NCI-H2081 treated with DMSO at 0.1 percent for 48 hours (cell line): ENCODE data around the gene TRAK2.
"Not testable (repeated sequence)": the region's sequence is repeated elsewhere in the genome, so short reads cannot be mapped to it uniquely, and the experiment has no call there.

Experiments
- DNase-seq: peaks from one replicate; lab custom pipeline; 2025; lab: John Stamatoyannopoulos, UW

The TRAK2 gene

DNA sequence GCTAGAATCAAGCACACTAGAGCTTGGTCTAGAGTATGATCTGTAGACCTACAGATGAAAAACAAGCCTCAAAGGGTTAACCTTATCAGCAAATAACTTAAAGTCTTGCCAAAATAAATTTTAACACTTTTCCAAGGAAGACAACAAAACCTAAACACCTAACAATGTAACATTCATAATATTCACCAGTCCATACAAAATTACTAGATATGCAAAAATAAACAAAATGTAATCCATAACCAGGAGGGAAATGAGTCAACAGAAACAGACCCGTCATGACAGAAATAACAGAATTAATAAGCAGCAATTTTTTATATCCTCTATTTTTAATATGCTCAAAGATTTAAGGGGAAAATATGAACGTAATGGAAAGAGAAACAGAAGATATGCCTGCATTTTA is 36.1 kb downstream of the TRAK2 start:
- DNase-seq, result no peak

DNA sequence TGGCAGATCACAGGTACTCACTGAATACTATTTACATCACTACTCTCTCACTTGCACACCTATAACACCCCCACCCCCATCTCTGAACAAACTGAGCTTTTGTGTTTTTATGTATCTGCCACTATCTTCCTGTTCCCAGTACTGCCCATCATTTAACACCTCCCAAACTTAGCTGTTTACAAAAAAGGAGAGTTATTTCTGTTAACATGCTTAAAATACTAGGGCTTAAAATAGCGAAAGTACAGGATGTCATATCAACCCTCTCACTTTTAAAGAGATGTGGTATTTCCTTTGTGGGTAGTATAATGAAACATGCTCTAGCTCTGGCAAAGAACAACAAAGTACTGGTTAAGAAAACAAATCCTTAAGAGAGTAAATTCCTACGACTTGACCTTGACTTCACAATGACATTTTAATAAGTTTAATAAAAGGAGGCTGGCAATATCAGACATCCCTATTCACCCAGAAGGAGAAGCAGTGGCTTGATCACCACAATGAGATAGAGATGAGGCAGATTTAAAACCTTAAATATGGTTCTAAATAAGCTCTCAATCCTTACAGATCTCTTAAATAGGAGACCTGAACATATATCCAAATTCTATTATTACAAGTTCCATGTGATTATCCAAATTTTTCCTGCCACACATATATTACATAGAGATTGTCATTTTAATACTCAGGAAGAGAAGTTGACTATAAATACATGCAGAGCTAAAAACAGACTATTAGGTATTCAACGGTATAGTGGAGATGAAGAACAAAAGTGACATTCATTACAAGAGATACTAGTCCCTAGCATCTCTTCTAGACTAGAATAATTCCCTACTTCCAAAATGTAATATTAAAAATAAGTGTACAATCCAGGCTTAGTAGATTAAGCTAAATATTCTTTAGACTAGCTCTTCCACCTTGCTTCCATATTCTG is 36.9 kb downstream of the TRAK2 start:
- DNase-seq, result no peak

DNA sequence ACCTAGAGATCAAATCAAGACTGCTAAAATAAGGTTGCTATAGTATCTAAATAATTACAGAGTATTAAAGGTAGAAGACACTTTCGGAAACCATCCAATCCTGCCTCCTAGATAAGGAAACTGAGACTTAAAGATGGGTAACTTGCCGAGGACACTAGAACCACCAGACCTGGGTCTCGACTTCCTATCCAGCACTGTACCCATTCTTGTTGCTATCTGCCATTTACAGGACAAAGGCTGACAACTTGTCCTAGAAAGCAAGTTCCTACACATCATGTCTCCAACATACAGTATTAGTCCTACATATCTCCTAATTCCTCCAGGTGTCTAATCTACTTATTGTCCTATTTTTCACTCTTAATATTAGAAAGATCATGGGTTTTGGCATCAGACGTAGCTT is 37.7 kb downstream of the TRAK2 start:
- DNase-seq, result no peak

DNA sequence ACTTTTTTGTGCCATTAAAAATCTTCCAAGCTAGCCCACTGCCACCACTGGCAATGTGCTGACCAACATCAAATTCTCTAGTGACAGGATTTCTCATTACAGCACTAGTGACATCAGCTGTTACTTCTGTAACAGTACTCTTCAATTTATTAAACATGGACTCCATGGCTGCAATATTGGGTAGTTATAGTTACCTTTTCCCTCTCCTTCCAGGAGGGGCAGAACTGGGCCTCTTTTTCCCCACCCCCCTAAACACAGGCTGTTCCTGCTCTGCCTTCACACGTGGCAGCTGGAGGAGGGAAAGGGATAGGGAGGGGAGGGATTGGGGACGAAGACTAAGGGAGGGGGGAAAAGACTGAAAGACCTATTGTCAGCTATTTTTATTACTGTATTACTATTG is 38.1 kb downstream of the TRAK2 start:
- DNase-seq, result no peak

DNA sequence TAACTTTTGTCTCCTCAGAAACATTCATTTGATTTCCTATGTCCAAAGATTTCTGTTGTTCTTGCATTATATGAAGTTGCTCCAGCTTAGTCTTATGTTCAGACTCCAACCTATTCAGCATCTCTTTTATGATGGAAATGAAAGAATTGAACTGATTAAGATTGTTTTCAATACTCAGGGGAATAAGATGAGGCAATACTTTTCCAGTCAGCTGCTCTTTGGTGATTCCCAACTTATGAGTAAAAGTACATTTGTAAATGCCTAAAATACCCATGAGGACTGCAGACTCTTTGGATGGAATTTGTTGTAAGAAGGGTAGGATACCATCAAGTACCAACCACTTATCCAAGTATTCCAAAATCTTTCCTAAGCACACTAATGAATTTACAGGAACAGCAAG is 39.8 kb downstream of the TRAK2 start:
- no peak for DNase-seq

DNA sequence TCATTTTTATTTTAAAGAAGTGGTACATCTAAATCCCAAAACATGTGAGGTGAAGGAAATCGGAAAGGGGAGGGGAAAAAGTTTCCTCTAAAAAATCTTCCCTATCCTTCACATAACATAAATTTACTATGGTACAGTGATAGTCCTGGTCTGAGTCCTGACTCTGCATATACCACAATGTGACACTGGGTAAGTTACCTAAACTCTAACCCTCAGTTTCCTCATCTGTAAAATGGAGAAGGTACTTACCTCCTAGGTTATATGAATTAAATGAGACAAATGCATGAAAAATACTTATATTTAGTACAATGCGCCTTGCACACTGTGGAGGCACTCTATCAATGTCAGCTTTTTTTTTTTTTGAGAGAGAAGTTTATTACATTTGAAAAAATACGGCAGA is 42.3 kb downstream of the TRAK2 start:
- DNase-seq, result no peak

DNA sequence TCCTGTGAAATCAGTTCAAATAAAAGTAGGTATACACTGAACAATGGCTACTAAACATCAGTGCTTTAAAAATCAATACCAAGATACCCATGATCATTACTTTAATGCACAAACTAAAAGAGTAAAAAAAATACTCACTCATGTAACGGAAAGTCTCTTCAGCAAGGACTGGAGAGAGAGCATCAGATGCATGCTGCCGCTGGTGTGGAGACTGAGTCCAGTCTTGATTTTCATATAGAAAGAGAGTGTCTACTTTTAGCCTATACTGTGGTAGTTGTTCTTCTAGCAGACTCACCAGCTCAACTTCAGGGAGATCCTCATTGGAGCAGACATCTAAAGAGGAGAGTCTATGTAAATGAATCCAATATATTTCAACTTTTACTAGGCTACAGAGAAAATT is 44.0 kb downstream of the TRAK2 start:
- DNase-seq, result no peak

DNA sequence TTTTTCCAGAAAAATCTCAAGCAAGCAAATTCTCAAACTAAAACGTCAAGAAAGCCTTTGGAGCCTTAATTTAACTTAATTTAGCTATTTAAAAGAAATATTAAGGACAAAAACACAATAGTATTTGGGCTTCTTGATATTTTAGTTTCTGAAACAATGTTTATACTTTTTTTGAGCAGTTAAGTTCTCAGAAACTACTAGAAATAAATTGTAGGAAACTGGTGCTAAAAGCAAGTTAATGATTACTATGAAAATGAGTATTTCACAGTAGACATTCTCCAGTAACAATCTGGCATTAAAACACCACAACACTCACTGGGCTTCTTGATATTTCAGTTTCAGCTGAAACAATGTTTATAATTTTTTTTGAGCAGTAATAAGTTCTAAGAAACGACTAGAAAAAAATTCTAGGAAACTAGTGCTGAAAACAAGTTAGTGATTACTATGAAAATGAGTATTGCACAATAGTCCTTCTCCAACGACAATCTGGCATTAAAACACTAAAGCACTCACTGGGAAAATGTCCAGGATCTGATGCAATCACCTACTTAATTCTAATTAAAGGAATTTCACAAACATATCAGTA is 45.1 kb downstream of the TRAK2 start:
- DNase-seq, result no peak

DNA sequence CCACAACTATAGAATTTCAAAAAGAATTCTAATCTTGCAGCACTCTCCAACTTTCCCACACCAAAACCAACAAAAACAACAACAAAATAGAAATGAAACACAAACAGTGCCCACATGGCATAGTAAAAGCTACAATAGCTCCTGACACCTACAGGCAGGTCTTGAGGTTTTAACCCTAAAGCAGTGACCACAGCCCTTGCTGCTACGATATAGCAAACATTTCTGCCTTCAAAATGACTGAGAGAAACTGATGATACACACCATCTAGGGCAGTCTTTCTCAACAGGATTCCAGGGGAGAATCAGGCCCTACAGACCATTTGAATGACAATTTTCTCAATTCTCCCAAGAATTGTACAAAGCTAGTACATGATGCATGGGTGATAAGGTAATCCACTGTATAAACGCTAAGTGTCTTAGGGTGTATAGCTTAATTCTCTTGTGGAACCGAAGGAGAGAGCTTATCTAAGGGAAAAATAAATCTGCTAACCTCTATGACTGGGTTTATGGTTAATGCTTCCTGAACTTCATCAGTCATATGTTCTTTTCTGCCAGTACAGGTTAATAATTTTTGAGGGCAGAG is 46.5 kb downstream of the TRAK2 start:
- DNase-seq, result no peak

DNA sequence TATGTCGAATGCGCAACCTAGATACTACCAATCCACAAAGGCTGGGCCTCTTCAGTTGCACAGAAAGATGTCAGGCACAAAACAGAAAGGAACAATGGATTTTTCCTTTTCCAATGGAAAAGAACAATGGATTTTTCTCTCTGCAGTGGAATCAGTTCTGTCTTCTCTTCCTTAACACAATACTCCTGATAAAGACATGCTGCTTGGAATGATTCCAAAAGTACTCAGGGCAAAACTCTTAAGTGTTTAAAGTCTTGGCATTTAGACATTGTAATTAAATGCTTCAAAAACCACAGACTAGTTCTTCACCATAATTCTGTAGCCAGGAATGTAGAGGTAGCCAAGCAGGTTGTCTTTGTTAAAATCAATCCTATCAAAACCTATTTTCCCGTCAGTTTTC is 47.4 kb downstream of the TRAK2 start:
- no peak for DNase-seq

DNA sequence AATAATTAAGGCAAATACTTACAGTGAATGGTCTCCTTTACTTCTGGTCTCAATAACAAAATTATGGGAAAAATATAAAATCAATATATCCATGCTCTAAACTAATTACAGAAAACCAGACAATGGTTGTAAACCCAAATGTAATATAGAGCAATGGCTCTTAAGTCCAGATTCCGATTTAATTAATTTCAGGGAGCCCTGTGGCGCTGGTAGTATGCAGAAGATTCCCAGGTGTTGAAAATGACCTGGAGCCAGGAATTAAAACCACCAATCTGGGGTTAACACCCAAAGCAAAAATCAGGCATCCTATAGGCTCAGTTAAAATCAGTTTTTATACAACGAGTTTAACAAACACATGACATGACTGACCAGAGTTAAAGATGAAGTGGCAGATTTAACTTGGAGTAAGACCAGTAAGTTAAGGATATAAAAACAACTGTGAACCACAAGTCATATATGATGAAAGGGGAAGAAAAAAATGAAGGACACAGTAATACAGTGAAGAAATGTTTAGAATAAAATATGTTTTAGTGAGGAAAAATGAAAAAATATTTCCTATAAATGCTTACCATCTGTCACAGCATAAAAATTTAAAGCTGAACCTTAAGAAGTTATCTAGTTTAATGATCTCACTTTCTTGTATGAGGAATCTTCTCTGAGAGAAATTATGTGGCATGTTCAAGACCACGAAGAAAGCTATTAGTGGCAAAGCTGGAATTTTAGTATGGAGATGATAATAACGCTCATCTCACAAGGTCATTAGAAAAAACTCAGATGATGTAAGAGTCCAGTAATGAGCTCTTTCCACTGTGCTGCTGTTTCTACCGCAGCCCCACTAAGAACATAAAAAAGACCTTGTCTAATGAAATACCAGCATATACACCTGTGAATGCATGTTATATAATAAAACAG is 48.4 kb downstream of the TRAK2 start:
- no peak for DNase-seq

DNA sequence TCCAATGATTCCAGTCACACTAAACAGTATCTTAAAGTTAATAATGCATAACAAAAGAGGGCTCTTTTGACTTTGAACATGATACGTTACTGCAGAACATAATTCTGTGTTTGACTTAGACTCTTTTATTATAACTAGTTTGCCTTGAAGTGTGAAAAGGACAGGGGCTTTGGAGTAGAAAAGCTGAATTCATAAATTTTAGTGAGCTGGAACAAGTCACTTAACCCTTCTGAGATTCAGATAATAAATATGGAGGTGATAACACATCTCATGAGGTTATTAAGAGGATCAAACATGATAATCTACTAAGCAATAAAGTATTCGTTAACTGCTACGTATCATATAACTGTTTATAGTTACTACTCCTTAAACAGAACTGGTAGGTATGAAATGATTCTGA is 49.4 kb downstream of the TRAK2 start:
- DNase-seq, result no peak

DNA sequence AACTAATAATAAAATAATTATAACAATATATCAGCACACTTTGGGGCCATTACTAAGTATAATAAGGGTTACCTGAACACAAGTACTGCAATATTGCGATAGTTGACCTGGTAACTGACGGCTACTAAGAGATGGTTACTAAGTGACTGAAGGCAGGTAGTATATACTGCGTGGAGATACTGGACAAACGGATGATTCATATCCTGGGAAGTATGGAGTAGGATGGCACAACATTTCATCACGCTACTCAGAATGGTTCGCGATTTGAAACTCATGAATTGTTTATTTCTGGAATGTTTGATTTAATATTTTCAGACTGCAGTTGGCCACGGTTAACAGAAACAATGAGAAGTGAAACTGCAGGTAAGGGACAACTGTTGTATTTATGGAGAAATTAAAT is 54.7 kb downstream of the TRAK2 start:
- no peak for DNase-seq

DNA sequence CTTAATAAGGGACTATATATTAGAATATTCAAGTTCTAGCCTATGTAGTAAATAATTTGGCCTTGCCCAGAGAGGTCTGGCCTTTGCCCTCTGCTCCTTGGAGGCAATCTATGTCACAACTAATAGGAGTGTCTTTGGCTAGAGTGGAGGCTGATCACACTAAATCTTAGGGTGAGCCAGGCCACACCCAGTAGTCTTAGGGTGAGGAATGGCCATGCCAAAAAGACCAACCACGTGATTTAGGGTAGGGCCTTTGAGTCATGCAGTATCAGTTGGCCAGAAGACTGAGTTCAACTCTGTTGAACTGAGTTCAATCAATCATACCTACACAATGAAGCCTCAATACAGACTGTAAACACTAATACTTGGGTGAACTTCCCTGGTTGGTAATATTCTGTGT is 68.1 kb downstream of the TRAK2 start:
- DNase-seq, result no peak

DNA sequence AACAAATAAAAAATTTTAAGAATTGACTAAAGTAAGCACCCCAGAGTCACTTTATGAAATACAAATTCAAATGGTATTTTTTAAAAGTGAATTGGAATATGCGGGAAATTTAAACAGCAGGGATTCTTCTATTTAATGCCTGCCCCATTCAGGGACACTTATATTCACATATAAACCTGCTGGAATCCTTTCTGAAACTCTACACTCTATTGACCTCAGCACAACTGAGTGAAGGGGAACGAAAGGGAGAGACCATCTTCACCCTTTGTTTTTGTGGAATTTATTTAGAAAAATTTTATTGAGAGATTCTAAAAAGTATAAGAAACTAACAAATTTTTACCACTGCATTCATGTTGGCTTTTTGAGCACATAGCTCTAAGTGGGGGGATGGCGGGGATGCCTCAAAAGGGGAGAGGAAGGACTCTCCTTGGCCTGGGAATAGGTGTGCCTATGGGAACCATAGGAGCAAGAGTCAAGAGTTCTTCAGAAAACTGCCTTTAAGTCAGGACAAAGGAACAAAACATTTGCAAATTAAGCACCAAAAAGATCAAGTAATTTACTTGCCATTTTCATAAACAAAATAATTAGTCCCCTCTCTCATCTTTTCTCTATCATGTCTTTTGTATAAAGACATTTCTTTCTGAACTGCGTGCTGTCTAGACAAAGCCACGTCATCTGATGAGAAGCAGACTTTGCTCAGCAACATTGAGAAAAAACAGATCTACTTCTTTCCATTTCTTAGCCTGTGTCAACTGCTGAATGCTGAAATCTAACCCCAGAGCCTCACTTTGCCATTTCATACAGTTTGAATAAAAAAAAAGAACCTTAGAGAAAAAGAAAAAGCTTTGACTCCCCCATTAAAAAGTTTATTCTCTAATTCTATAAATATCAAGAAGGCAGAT is 72.5 kb downstream of the TRAK2 start:
- no peak for DNase-seq

DNA sequence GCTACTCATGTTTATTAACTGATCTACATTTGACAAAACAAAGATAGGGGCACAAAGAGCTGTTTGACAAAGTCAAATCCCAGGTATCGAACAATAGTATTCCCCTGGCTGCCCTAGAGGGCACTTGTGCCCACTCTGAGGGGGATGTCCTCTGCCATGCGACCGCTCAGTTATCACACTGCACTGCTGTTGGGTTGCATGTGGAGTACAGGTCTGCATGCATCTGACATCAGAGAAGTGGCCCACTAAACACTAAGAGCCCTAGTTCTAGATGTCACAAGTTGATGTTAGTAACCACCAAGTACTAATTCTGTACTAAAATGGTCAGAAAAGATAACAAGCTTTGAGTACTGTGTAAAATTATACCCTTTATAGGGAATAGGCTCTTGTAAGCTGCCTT is 74.0 kb downstream of the TRAK2 start:
- no peak for DNase-seq

DNA sequence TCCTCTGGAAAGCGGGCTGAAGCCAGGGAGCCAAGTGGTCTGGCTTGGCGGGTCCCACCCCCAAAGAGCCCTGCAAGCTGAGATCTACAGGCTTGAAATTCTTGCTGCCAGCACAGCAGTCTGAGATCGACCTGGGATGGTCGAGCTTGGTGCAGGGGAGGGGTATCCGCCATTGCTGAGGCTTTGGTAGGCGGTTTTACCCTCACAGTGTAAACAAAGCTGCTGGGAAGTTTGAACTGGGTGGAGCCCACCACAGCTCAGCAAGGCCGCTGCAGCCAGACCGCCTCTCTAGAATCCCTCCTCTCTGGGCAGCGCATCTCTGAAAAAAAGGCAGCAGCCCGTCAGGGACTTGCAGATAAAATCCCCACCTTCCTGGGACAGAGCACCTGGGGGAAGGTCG is 81.5 kb downstream of the TRAK2 start:
- DNase-seq, result no peak

DNA sequence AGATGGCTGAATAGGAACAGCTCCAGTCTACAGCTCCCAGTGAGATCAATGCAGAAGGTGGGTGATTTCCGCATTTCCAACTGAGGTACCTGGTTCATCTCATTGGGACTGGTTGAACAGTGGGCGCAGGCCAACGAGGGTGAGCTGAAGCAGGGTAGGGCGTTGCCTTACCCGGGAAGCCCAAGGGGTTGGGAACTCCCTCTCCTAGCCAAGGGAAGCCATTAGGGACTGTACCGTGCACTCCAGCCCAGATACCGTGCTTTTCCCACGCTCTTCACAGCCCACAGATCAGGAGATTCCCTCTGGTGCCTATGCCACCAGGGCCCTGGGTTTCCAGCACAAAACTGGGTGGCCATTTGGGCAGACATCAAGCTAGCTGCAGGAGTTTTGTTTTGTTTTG is 81.9 kb downstream of the TRAK2 start:
- not testable (repeated sequence) for DNase-seq

DNA sequence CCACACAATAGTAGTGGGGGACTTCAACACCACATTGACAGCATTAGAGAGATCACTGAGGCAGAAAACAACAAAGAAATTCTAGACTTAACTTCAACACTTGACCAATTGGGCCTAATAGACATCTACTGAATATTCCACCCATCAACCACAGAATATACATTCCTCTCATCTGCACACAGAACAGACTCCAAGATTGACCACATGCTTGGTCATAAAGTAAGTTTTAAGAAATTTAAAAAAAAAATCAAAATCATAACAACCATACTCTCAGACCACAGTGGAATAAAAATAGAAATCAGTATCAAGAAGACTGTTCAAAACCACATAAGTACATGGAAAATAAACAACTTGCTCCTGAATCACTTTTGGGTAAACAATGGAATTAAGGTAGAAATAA is 85.1 kb downstream of the TRAK2 start:
- no peak for DNase-seq

DNA sequence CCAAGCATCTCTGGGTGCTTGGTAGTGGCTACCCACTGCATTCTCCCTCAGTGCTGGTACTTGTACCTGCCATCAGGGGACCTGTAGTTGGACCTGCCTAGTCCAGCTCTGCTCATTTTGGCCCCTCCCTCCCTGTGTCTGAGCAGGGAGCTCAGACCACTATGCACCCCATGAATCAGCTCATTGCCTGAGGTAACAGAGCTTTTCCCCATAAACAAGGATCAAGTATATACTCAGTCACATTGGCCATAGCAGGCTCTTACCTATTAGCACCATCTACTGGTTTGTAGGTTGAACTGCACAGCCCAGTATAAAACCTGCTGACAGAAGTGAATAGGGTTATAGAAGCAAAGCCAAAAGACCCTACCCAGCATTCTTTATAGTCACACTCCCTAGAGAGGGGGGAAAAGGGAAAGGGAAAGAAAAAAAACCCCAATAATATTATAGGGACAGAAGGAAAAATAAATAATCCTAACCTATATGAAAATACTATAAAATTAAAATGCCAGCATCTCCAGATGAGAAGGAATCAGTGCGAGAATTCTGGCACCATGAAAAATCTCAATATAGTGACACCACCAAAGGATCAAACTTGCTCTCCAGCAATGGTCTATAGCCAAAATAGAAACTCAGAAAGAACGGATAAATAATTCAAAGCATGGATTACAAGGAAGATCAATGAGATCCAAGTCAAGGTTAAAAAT is 87.2 kb downstream of the TRAK2 start:
- no peak for DNase-seq

DNA sequence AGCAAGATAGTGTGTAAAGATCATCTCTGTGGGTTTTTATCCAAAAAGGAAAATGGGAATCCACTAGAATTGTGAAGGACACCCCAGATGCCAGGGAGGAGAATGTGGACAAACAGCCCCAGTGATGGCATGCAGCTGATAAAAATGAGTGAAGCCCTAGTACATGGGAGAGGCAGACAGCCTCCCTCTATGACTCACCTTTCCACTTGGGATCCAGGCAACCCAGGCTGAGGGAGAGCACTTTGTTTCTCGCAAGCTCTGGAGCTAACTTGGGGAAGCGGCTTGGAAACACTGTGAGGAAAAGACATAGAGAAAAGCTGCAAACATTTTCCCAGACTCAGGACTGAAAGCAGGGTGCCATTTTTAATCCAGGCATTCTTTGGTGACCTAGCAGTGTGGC is 88.9 kb downstream of the TRAK2 start:
- no peak for DNase-seq
